GM12892 (cell line): ENCODE measurements around the gene SLC35D3.
"Not testable (repeated sequence)": the region's sequence is repeated elsewhere in the genome, so short reads cannot be mapped to it uniquely, and the experiment has no call there.

Source experiments
- DNase-seq: peaks from one replicate; pipeline ENCODE4 v3.0.0; 2011; ENCODE audit not compliant: insufficient read length
- FAIRE-seq: peaks from 2 replicates; lab custom pipeline; 2011; peaks lifted over from hg19 to GRCh38; lab: Jason Lieb, UNC
- POLR2A ChIP-seq: IDR thresholded peaks from 2 replicates; pipeline ENCODE4 v1.6.1; 2011; ENCODE audit warnings: low read depth, low read length, control low read depth
- POLR2AphosphoS5 ChIP-seq: IDR thresholded peaks from 2 replicates; pipeline ENCODE4 v1.6.1; 2011; ENCODE audit warnings: low read depth, low read length, control low read depth
- TAF1 ChIP-seq: IDR thresholded peaks from 2 replicates; pipeline ENCODE4 v1.6.1; 2011; ENCODE audit warnings: low read depth, mild to moderate bottlenecking, control low read depth, low read length, borderline replicate concordance

SLC35D3 gene

DNA sequence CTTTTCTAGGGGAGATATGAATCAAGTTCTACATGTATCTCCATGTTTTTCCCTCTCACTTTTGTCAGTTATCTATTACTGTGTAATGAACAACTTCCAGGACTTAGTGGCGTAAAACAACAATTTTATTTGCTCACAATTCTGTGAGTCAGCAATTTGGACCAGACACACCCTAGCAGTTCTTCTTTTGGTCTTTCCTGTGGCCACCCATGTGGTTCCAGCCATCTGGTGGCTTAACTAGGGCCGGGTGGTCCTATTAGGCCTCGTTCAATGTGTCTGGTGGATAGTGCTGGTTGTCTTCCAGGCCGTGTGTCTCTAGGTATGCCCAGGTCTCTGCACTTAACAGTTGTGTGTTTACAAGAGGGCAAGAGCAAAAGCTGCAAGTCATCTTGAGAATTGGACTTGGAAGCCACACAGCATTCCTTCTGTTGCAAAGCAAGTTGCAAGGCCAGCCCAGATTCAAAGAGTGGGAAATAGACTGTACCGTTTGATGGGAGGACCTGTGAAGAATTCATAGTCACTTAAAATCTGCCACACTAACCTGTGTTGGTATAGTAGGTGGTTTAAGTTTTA lies 20.8 kb upstream of the SLC35D3 start:
- TF ChIP-seq POLR2AphosphoS5 (no peak), TAF1 (no peak), POLR2A (no peak)
- no peak for DNase-seq
- no peak for FAIRE-seq

DNA sequence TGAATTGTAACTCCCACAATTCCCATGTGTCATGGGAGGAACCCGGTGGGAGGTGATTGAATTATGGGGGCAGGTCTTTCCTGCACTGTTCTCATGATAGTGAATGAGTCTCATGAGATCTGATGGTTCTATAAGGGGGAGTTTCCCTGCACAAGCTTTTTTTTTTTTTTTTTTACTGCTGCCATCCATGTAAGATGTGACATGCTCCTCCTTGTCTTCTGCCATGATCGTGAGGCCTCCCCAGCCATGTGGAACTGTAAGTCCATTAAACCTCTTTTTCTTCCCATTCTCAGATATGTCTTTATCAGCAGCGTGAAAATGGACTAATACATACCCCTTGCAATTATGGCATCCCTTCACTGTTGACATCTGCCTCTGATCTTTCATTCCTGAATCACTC lies 17.6 kb upstream of the SLC35D3 start:
- not testable (repeated sequence) for DNase-seq, FAIRE-seq

DNA sequence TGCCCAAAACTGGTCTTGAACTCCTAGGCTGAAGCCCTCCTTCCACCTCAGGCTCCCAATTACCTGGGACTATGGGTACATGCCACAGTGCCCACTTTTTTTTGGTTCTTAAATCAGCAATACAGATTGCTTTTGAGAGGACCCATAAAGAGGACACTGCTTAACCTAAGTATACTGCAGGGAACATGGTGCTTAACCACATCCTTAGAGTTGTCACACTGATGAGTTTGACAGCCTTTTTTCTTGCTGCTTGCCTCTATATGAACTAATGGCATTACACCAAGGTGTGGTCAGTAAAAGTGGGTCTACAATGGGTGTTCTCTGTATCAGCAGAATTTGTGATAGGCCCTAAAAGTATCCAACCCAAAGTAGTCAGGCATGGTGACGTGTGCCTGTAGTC lies 7.2 kb upstream of the SLC35D3 start:
- DNase-seq, result no peak
- TF ChIP-seq TAF1, result no peak
- TF ChIP-seq POLR2A, result no peak
- no peak for TF ChIP-seq POLR2AphosphoS5
- no peak for FAIRE-seq

DNA sequence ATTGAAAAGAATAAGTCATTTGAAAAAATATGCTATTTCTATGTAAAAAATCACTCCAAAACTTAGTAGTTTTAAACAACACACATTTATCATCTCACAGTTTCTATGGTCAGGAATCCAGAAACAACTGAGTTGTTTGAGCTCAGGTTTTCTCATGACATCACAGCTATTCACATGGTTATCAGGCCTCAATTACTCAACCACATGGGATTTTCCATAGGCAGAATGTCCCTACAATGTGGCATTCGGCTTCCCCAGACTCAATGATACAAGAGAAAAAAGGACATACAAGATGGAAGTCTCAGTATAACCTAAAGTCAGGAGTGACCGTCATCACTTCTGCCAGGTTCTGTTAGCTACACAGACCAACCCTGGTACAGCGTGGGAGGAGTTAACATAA lies 3.4 kb upstream of the SLC35D3 start:
- DNase-seq (no peak), FAIRE-seq (no peak)
- TF ChIP-seq POLR2A (no peak), POLR2AphosphoS5 (no peak), TAF1 (no peak)

DNA sequence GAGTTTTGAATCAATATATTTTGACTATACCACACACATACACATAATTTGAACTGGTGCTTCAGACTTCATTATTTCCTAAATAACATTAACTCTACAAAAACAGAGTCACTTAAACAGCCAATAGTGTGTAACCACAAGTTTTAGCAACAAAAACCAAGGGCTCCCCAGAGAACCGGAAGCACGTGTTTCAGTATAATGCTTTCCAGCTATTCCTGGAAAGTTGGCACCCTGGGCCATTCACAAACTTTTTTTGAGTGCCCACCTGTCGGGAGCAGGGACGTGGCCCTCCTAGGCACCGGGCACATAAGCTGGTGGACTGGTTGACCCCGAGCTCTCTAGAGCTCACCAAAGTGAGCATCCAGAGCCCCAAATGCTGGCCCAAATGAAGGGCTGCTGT lies 1.9 kb upstream of the SLC35D3 start:
- no peak for TF ChIP-seq POLR2AphosphoS5
- TF ChIP-seq TAF1, result no peak
- no peak for TF ChIP-seq POLR2A
- no peak for FAIRE-seq
- no peak for DNase-seq

DNA sequence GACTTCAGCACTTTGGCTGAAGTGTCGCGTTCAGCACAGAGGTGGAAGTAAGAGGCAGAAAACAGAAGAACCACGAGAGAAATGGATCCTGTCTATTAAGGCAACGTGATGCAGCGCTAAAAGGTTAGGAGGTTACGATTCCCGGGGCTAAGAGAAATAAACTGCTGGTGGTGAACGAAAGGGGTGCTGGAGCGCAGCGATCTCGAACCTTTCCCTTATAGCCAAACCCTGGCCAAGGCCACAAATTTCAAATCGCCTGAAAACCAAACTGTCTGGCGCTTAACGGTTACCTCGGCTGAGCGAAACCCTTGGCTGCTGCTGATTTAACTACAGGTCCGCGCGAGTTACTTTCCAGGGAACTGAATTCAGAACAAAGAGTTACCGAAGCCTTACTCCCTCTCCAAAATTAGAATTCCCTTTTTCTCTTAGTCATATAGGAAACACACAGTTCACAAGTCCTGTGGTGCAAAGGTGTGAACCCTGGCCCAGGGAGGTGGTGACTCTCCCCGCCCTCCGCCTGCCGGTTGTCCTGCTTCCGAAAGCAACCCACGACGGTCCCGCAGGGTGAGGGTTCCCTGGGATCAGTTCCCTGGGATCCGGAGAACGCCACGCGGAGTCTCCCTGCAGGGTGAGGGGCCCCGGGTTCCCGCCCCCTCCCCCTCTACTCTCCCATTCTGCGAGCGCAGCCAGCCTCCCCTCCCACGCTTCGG lies 1.3 kb upstream of the SLC35D3 start:
- DNase-seq, result no peak
- peak; percentile 80 for FAIRE-seq
- TF ChIP-seq TAF1 (no peak), POLR2AphosphoS5 (no peak), POLR2A (no peak)

DNA sequence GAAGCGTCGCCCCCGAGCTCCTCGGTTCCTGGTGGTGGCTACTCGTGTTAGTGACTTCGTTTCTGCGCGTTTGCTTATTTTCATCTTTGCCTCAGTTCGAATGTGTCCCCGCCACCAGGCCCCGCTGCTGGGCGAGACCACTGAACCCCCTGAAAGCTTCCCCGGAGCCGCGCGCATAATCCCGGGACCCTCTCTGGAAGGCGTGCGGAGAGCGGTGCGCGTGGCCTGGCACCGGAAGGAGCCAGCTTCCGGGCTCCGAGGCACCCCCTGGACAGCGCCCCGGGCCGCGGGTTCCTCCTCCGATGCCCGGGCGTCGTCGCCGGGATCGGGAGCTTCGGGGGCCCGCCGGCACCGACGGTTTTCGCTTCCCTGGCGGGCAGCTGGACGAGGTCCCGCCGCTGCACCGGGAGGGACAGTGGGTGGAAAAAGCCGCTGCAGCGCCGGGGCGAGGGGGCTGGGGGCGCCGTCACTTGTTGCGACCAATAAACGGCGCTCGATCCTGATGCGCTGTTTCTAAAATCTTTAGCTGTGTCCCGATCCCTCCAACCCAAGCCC lies 643 bp upstream of the SLC35D3 start:
- DNase-seq, result no peak
- FAIRE-seq, result no peak
- TF ChIP-seq TAF1 (no peak), POLR2A (no peak), POLR2AphosphoS5 (no peak)

DNA sequence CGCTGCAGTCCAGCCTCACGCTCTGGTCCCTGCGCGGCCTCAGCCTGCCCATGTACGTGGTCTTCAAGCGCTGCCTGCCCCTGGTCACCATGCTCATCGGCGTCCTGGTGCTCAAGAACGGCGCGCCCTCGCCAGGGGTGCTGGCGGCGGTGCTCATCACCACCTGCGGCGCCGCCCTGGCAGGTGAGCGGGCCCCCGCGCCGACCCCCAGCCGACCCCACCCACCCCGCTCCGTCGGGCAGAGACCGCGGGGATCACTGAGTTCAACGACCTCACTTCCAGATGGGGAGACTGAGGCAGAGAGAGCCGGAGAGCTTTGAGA lies 545 bp downstream of the SLC35D3 start:
- FAIRE-seq, result no peak
- no peak for TF ChIP-seq POLR2AphosphoS5
- no peak for TF ChIP-seq POLR2A
- no peak for TF ChIP-seq TAF1
- no peak for DNase-seq

DNA sequence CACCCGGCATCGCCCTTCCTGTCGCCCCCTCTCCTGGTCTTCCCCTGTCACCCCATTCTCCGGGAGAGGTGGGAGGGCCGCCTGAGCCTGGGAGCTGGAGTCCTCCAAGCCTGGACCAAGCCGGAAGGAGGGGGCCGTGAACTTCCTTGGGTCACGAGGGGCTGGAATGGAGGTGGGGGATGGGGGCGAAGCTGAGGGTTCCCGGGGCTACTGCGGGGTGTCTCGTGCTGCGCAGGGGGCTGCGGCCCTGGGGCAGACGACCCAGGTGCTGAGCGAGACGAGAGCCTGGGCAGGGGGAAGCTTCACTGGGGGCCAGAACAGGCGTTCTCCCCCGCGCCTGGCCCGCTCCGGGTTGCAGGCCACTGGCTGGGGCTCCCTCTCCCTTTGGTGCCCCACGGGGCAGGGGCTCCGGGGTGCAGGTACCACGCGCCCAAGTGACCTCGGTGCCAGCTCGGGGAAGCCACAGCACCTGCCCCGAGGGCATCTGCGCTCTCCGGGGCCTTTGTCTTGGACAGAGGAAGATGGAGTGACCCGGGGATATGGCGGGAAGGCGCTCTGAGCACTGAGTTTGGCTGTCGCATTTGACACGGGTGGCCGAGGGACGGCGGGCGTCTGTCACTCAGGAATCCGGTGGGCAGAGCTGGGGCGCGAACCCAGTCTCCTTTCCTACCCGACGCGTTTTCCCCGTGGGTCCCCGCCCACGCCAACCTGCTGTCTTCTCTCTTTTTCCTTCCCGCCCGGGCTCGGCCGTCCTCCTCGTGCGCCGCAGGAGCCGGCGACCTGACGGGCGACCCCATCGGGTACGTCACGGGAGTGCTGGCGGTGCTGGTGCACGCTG lies 1.2 kb downstream of the SLC35D3 start:
- FAIRE-seq, result no peak
- no peak for DNase-seq
- no peak for TF ChIP-seq TAF1
- no peak for TF ChIP-seq POLR2A
- no peak for TF ChIP-seq POLR2AphosphoS5

DNA sequence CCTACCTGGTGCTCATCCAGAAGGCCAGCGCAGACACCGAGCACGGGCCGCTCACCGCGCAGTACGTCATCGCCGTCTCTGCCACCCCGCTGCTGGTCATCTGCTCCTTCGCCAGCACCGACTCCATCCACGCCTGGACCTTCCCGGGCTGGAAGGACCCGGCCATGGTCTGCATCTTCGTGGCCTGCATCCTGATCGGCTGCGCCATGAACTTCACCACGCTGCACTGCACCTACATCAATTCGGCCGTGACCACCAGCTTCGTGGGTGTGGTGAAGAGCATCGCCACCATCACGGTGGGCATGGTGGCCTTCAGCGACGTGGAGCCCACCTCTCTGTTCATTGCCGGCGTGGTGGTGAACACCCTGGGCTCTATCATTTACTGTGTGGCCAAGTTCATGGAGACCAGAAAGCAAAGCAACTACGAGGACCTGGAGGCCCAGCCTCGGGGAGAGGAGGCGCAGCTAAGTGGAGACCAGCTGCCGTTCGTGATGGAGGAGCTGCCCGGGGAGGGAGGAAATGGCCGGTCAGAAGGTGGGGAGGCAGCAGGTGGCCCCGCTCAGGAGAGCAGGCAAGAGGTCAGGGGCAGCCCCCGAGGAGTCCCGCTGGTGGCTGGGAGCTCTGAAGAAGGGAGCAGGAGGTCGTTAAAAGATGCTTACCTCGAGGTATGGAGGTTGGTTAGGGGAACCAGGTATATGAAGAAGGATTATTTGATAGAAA lies 2.0 kb downstream of the SLC35D3 start:
- DNase-seq (no peak), FAIRE-seq (no peak)
- TF ChIP-seq POLR2AphosphoS5 (no peak), POLR2A (no peak), TAF1 (no peak)

DNA sequence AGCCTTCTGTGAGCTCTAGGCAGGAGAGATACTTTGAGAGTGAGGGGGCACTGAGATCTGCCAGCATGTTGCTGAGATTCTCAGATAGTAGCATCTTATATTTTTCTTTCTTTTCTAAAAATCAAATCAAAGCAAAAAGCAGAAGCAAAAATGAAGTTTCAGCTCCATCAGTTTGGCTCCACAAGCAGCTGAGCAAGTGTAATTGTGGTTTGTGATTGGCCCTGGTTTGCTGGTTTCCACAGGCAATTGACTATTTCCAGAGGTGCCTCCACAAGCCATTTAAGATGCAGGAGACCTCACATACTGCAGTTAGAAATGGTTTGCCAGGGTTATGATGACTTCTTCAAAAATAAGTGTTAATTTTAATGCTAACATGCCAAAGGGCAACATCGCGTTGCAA lies 4.3 kb downstream of the SLC35D3 start:
- FAIRE-seq (no peak), DNase-seq (no peak)
- TF ChIP-seq TAF1 (no peak), POLR2AphosphoS5 (no peak), POLR2A (no peak)

DNA sequence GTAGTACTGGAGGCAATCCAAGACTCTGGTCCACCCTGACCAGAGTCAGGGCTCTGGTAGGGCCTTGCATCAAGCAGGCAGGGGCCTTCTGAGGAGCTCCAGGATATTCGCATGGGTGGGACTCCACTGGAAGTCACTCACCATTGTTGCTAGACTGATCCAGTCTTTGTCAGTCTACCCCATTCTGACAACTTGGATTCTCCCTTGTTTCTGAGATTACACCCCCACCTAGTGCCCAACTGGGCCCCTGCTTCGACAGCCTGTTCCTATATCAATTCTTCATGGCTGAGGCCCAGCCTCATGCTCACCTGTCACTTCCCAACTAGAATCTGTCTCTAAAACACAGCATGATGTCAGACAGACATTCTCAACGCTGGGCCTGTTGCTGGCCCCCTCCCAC lies 5.2 kb downstream of the SLC35D3 start:
- DNase-seq, result no peak
- no peak for FAIRE-seq
- TF ChIP-seq POLR2AphosphoS5 (no peak), TAF1 (no peak), POLR2A (no peak)
